ENCODE measurements around the gene MSRB2.

Gene MSRB2

GRCh38 chr10:23141995-23142394 lies 46.6 kb downstream of the MSRB2 start:
- no peak for DNase-seq (ENCODE audit: low read depth)
- H3K4me3 ChIP-seq (ENCODE audit: control insufficient read depth, low read depth, low read length) = no peak overlapping the region
- no peak for TF ChIP-seq CTCF (IDR thresholded peaks at IDR 0.05; ENCODE audit: control insufficient read depth, insufficient read depth, low read depth, low read length, missing control alignments)

GRCh38 chr10:23146258-23146657 lies 50.9 kb downstream of the MSRB2 start:
- no peak for DNase-seq (ENCODE audit: low read depth)
- no peak for TF ChIP-seq CTCF (IDR thresholded peaks at IDR 0.05; ENCODE audit: control insufficient read depth, insufficient read depth, low read depth, low read length, missing control alignments)
- H3K4me3 ChIP-seq (ENCODE audit: control insufficient read depth, low read depth, low read length) = no peak overlapping the region

GRCh38 chr10:23147035-23147434 lies 51.7 kb downstream of the MSRB2 start:
- no peak overlapping the region for H3K4me3 ChIP-seq (ENCODE audit: control insufficient read depth, low read depth, low read length)
- no peak for DNase-seq (ENCODE audit: low read depth)
- no peak for TF ChIP-seq CTCF (IDR thresholded peaks at IDR 0.05; ENCODE audit: control insufficient read depth, insufficient read depth, low read depth, low read length, missing control alignments)

- TF ChIP-seq CTCF (IDR thresholded peaks at IDR 0.05; ENCODE audit: control insufficient read depth, insufficient read depth, low read depth, low read length, missing control alignments) = no peak
- no peak overlapping the region for H3K4me3 ChIP-seq (ENCODE audit: control insufficient read depth, low read depth, low read length)
- no peak for DNase-seq (ENCODE audit: low read depth)
These were observed 52.8 kb downstream of the MSRB2 start for GRCh38 chr10:23148214-23148613.

GRCh38 chr10:23150091-23150490 lies 54.7 kb downstream of the MSRB2 start:
- no peak for TF ChIP-seq CTCF (IDR thresholded peaks at IDR 0.05; ENCODE audit: control insufficient read depth, insufficient read depth, low read depth, low read length, missing control alignments)
- H3K4me3 ChIP-seq (ENCODE audit: control insufficient read depth, low read depth, low read length) = no peak overlapping the region
- no peak for DNase-seq (ENCODE audit: low read depth)

GRCh38 chr10:23150610-23151009 lies 55.2 kb downstream of the MSRB2 start:
- H3K4me3 ChIP-seq (ENCODE audit: control insufficient read depth, low read depth, low read length) = no peak overlapping the region
- TF ChIP-seq CTCF (IDR thresholded peaks at IDR 0.05; ENCODE audit: control insufficient read depth, insufficient read depth, low read depth, low read length, missing control alignments) = no peak
- no peak for DNase-seq (ENCODE audit: low read depth)

GRCh38 chr10:23151071-23151470 lies 55.7 kb downstream of the MSRB2 start:
- DNase-seq (ENCODE audit: low read depth) = no peak
- TF ChIP-seq CTCF (IDR thresholded peaks at IDR 0.05; ENCODE audit: control insufficient read depth, insufficient read depth, low read depth, low read length, missing control alignments) = no peak
- H3K4me3 ChIP-seq (ENCODE audit: control insufficient read depth, low read depth, low read length) = no peak overlapping the region
